Glutamatergic neuron (in vitro differentiated cells): ENCODE measurements around the gene CASP3. TPM values are rescaled to one million over a fixed set of nuclear protein-coding genes. Genes with fewer than 3 reads are reported as not detected.

Source experiments
- DNase-seq: peaks from one replicate; pipeline ENCODE4 v3.0.0; 2022
- H3K27ac Mint-ChIP-seq: one replicate; pipeline ENCODE4 v1.8.0; 2020; ENCODE audit warnings: mild to moderate bottlenecking, mixed read lengths, inconsistent platforms; ENCODE audit not compliant: unreplicated experiment
- H3K27me3 Mint-ChIP-seq: one replicate; pipeline ENCODE4 v1.8.0; 2020; ENCODE audit warnings: mild to moderate bottlenecking, moderate library complexity, mixed read lengths, inconsistent platforms; ENCODE audit not compliant: unreplicated experiment
- H3K36me3 Mint-ChIP-seq: one replicate; pipeline ENCODE4 v1.8.0; 2020; ENCODE audit warnings: mild to moderate bottlenecking, mixed read lengths, inconsistent platforms; ENCODE audit not compliant: unreplicated experiment
- H3K4me1 Mint-ChIP-seq: one replicate; pipeline ENCODE4 v1.8.0; 2020; ENCODE audit warnings: mild to moderate bottlenecking, low read depth, mixed read lengths, inconsistent platforms; ENCODE audit not compliant: unreplicated experiment
- H3K4me3 Mint-ChIP-seq: one replicate; pipeline ENCODE4 v1.8.0; 2020; ENCODE audit warnings: mild to moderate bottlenecking, mixed read lengths, inconsistent platforms; ENCODE audit not compliant: unreplicated experiment
- H3K9me3 Mint-ChIP-seq: one replicate; pipeline ENCODE4 v1.8.0; 2020; ENCODE audit warnings: mild to moderate bottlenecking, moderate library complexity, mixed read lengths, inconsistent platforms; ENCODE audit not compliant: unreplicated experiment
- CTCF ChIP-seq: fragments of 200-600 bp; sonication (generic); IDR thresholded peaks from one replicate; pipeline ENCODE4 v1.5.0; 2021; ENCODE audit not compliant: partially characterized antibody, unreplicated experiment
- total RNA-seq: library from RNA; stranded (reverse); fragmentation: NEBNext Ultra II Directional; extraction: Animal tissue kit (Norgen Biotek cat#: 25700); gene quantifications from one replicate; pipeline ENCODE4 v1.2.1, GENCODE V29; 2021; ENCODE audit not compliant: unreplicated experiment

The CASP3 gene
- total RNA-seq, 1 donor from 2014 or later: 311 TPM

- Mint-ChIP-seq H3K27me3 (peaks cover 14% of the 10 kb centered on the region), H3K9me3 (peaks cover 30% of the 10 kb centered on the region), H3K4me3 (peak overlapping the region; percentile 95), H3K36me3 (peaks cover 7% of the 10 kb centered on the region), H3K27ac (peak overlapping the region; percentile 93), H3K4me1 (peaks cover 22% of the 10 kb centered on the region)
- DNase-seq: peak; percentile 30
- no peak for TF ChIP-seq CTCF
Observed at GRCh38 chr4:184649971-184650855, 966 bp upstream of the CASP3 start.

GRCh38 chr4:184648313-184649025 lies 778 bp downstream of the CASP3 start:
- TF ChIP-seq CTCF: no peak
- H3K4me1 Mint-ChIP-seq: peaks cover 22% of the 10 kb centered on the region
- peak overlapping the region; percentile 95 for H3K27ac Mint-ChIP-seq
- H3K27me3 Mint-ChIP-seq: peaks cover 14% of the 10 kb centered on the region
- H3K4me3 Mint-ChIP-seq: peak overlapping the region; percentile 97
- peaks cover 27% of the 10 kb centered on the region for H3K9me3 Mint-ChIP-seq
- H3K36me3 Mint-ChIP-seq: peaks cover 7% of the 10 kb centered on the region
- peak; percentile 41 for DNase-seq

- no peak for TF ChIP-seq CTCF
- no peak for DNase-seq
- Mint-ChIP-seq H3K36me3 (peaks cover 7% of the 10 kb centered on the region), H3K4me1 (peaks cover 24% of the 10 kb centered on the region), H3K27ac (peak overlapping the region; percentile 95), H3K4me3 (peak overlapping the region; percentile 97), H3K27me3 (peaks cover 17% of the 10 kb centered on the region), H3K9me3 (peaks cover 25% of the 10 kb centered on the region)
Observed at GRCh38 chr4:184648054-184648312, 1.3 kb downstream of the CASP3 start.

- peaks cover 28% of the 10 kb centered on the region for H3K4me1 Mint-ChIP-seq
- peaks cover 25% of the 10 kb centered on the region for H3K9me3 Mint-ChIP-seq
Observed at GRCh38 chr4:184647266-184648053, 1.8 kb downstream of the CASP3 start.

More at GRCh38 chr4:184647266-184648053, 1.8 kb downstream of the CASP3 start:
- Mint-ChIP-seq H3K36me3 (peaks cover 7% of the 10 kb centered on the region), H3K27ac (peak overlapping the region; percentile 95), H3K27me3 (peaks cover 17% of the 10 kb centered on the region), H3K4me3 (peak overlapping the region; percentile 97)
- TF ChIP-seq CTCF: no peak
- no peak for DNase-seq
